AG09309 (cell line): ENCODE results near the gene CAGE1.
A peak's percentile ranks its signal among the peaks of the same experiment; 100 is the strongest.

Experiments
- DNase-seq: peaks from one replicate; pipeline ENCODE4 v3.0.0-alpha.2; 2010; ENCODE audit warnings: low read depth
- H3K4me3 ChIP-seq: 2 replicates; pipeline ENCODE4 v1.5.1; 2011; ENCODE audit warnings: mild to moderate bottlenecking, low read depth, low read length, moderate library complexity; ENCODE audit not compliant: control insufficient read depth
- TF ChIP-seq, protein P1 (sequence below): IDR thresholded peaks from 2 replicates; pipeline ENCODE4 v1.5.1; 2011; ENCODE audit warnings: mild to moderate bottlenecking, low read depth, low read length, inconsistent platforms; ENCODE audit not compliant: insufficient read depth, control insufficient read depth; ENCODE audit errors: missing control alignments

The CAGE1 gene

GRCh38 chr6:7421066-7421465, 31.5 kb upstream of the CAGE1 start:
- TF ChIP-seq, protein P1, sequence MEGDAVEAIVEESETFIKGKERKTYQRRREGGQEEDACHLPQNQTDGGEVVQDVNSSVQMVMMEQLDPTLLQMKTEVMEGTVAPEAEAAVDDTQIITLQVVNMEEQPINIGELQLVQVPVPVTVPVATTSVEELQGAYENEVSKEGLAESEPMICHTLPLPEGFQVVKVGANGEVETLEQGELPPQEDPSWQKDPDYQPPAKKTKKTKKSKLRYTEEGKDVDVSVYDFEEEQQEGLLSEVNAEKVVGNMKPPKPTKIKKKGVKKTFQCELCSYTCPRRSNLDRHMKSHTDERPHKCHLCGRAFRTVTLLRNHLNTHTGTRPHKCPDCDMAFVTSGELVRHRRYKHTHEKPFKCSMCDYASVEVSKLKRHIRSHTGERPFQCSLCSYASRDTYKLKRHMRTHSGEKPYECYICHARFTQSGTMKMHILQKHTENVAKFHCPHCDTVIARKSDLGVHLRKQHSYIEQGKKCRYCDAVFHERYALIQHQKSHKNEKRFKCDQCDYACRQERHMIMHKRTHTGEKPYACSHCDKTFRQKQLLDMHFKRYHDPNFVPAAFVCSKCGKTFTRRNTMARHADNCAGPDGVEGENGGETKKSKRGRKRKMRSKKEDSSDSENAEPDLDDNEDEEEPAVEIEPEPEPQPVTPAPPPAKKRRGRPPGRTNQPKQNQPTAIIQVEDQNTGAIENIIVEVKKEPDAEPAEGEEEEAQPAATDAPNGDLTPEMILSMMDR: no peak
- H3K4me3 ChIP-seq: no peak overlapping the region
- no peak for DNase-seq

- no peak overlapping the region for H3K4me3 ChIP-seq
- TF ChIP-seq, protein P1: no peak
- no peak for DNase-seq
Measured at GRCh38 chr6:7419065-7419464, 29.5 kb upstream of the CAGE1 start.

- TF ChIP-seq, protein P1: no peak
- no peak for DNase-seq
- H3K4me3 ChIP-seq: no peak overlapping the region
Measured at GRCh38 chr6:7418238-7418905, 28.8 kb upstream of the CAGE1 start.

DNA sequence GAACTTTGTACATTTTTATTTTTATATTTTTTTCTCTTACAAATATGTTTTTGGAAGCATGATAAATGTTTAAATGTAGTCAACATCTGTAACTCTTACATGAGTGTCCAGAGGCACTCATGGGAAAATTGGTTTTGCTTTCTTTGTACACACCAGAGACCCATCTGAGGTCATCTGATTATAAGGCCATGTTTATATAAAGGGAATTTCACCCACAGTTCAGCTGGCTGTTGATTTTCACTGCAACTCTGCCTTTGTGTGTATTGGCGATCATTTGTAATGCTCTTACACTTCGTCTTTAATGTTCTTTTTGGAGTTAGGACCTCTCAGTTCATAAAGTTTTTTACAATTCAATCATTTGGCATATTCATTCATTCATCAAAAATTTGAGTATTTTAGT, 28.1 kb upstream of the CAGE1 start:
- no peak for DNase-seq
- no peak overlapping the region for H3K4me3 ChIP-seq
- TF ChIP-seq, protein P1: no peak

DNA sequence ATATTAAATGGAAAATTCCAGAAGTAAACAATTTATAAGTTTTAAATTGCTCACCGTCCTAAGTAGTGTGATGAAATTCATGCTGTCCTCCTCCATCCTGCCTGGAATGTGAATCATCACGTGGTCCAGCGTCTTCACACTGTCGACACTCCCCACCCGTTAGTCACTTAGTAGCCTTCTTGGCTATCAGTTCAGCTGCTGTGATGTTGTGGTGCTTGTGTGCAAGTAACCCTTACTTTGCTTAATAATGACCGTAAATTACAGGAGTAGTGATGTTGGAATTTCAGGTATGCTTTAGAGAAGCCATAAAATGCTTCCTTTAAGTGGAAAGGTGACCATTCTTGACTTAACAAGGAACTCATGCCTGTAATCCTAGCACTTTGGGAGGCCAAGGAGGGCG, 25.3 kb upstream of the CAGE1 start:
- DNase-seq: peak; percentile 72
- no peak overlapping the region for H3K4me3 ChIP-seq
- TF ChIP-seq, protein P1: no peak

DNA sequence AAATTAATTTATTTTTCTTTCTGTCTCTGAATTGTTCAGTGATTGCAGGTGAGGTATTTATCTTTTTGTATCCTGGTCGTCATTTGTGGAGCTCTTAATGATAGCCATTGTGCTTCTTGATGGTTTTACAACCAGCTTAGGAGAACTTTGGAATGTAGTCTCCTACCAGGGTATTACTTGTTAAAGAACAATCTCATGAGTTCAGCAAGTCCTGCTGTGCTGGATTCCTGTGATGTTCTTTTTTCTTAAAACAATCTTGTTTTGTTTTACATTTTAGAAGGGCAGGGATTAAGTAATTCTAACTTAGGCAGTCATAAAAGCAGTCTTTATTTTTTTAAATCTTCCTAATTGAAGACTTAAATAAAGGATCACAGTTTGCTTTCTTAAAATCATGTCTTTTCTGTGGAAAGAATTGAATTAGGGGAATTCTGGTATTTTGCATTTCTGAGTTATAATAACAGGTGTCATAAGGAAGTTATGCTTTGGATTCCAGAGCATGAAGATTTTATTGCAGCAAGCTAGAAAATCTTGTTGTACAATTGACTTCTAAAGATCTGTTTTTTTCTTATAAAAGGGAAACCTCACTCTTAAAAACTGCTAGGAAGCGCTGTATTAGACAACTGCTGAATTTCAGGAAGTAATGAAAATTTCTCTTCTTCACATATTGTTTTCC, 23.7 kb upstream of the CAGE1 start:
- H3K4me3 ChIP-seq: no peak overlapping the region
- DNase-seq: no peak
- TF ChIP-seq, protein P1: no peak
